HG02642 (cell line): Measurements from ENCODE around the gene TJP1.

ENCODE experiments used
- ATAC-seq: cut with Tn5 transposase; IDR thresholded peaks from one replicate; pipeline ENCODE4 v1.9.1; 2021; ENCODE audit warnings: mild to moderate bottlenecking; ENCODE audit not compliant: unreplicated experiment, poor library complexity

The TJP1 gene

DNA sequence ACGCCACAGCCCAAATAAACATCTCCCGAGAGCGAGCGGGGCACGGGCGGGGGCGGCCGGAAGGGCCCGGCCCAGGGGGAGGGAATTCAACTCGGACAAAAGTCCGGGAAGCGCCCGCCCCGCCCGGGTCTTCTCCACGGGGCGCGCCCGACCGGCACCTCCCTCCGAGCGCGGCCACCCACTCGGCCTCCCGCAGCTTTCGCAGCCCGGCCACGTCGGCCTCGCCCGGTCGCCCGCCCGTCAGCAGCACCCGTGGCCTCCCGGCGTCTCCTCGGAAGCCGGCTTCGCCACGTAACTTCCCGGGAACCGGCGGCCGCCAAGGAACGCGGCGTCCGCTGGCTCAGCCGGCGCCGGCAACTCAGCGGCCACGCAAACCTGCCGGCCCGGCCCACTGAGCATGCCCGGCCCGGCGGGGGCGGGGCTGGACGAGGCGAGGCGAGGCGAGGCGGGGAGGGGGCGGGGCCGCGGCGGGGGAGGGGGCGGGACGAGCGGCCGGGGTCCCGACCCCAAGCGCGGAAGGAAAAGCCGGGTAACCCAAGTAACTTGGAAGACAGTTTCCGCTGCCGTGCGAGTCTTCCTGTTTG is at the start of gene TJP1:
Gene TJP1 (minus strand): TSS at position 369 of the 584 bp plus-strand sequence. CDS start 440 bp downstream, outside the sequence.
- ATAC-seq, result peak; percentile 10

DNA sequence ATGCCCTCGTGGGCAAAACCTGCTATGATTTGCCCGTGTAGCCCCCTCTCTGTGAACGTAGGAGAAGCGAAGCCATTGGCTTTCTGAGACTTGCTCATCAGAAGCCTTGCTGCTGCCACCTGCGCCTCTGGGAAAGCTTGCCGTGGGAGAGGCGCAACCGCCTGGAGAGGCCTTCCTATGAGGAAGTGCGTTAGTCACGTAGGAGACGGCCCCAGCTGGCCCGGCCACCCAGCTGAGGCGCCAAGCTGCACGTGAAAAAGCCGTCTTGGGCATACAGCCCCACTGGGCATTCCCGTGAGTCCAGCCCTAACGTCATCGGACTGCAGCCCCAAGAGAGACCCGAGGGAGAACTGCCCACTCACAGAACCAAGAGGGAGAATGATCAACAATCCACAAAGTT is 49.1 kb upstream of the TJP1 start:
- no peak for ATAC-seq

DNA sequence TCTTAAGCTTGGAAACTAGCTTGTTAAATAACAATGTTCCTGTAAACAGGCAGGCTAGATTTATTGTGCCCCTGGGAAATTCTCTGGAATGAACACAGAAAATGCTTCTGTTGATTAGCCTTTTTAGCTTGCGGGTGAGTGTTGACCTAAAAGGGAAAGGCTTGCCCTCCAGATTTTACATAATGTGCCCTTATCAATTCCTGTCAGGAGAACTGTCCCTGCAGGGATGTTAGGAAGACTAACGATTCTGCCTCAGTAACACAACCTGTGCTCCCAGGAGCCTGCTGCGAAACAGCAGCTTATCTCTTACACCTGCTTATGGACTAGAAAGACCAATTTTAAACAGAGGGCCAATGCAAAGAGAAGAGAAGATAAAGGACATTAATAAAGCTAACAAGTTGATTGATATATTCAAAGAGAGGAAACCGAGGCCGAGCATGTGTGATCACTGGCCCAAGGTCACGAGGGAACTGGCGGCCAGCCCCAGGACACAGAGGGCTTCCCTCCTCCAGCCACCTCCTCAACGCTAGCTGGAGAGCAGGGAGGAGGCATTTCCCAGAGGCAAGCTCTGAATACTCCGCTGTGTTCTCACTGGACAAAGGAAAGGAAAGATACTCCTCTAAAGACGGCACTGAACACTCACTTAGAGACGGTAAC is 48.4 kb upstream of the TJP1 start:
- no peak for ATAC-seq

DNA sequence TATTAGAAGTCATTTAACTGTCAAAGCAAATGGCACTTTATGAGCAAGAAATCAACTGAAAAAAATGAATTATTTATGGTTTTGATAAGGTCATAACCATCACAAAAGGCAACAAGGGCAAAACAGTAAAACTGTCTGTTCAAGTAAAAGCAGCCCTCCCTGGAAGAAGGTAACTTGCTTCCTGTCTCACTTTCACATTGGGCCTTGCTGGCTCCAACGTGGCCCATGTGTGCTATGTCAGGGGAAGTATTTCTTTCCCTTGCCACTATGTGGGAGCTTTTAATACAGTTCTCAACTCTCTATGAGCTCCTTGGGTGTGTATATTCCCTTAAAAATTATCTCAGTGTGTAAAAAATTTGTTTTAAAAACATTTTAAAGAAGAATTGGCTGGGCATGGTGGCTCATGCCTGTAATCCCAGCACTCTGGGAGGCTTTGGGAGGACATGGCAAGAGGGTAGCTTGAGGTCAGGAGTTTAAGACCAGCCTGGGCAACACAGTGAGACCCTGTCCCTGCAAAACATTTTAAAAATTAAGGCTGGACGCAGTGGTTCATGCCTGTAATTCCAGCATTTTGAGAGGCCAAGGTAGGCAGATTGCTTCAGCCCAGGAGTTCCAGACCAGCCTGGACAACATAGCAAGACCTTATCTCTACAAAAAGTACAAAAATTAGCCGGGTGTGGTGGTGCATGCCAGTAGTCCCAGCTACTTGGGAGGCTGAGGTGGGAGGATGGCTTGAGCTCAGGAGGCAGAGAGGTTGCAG is 45.2 kb upstream of the TJP1 start:
- no peak for ATAC-seq

DNA sequence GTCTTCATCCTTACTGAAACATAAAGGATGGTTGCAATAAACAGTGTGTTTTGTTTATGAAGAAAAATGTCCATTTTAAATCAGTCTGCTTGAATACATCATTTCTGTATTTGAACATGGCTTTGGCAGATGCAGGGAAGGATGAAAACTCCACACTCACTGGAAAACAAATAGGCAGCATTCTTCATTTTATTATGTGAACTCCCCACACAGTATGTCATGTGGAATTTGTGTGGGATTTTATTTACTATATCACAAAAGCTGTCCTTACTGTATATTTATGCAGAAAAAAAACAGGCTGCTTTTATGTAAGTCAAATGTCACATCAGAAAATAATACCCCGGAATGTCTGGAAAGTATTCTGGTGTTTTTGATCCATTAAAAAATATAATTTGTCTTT is 44.1 kb upstream of the TJP1 start:
- ATAC-seq, result no peak

DNA sequence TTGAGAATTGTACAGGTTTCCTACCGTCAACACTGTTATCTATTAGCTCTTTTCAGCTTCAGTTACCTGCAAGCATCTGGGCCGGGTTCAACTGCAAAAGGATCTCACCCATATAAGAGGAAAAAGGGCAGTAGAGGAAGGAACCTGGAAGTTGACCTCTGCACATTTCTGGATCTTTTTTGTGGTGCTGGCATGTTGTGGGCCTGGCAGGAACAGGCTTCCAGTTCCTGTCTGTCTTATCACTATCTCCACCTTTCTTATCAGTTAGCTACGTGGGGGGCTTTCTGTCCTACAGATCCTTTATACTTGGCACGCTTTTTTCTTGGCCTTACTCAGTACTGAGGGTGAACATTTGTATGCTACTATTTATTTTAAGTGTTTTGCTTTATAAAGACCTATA is 42.2 kb upstream of the TJP1 start:
- ATAC-seq, result no peak

DNA sequence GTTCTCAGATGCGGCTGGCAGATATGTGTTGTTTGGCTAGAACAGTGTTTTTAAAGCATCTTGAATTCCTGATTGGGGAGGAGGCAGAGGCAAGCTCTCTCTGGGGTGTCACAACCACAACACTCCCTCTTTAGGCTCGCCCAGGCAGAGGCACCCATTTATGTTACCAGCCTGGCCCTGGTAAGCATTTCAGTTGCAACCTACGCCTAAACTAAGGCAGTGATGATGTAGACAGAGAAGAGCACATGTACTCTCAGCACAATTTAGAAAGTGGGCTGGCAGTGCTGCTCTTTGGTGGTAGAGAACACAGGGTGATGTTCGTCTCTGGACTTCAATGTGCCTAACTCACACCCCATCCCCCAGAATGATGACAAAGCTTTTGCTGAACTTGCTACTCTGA is 41.2 kb upstream of the TJP1 start:
- no peak for ATAC-seq

DNA sequence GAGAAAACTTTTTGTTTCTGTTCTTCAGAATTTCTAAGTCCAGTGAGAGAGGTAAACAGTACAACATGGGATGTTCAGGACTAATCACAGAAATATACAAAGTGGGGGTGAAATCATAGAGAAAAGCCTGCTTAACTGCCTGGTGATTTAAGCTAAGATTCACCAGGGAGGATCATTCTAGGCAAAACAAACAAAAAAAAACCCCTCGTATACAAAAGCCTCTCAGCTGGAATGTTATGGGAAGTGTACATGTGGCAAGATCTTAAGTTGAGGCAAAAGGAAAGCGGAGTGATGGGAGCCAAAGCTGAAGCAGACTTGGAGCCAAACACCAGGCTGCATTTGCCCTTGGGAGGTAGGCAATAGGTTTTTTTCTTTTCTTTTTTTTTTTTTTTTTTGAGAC is 40.0 kb upstream of the TJP1 start:
- no peak for ATAC-seq

DNA sequence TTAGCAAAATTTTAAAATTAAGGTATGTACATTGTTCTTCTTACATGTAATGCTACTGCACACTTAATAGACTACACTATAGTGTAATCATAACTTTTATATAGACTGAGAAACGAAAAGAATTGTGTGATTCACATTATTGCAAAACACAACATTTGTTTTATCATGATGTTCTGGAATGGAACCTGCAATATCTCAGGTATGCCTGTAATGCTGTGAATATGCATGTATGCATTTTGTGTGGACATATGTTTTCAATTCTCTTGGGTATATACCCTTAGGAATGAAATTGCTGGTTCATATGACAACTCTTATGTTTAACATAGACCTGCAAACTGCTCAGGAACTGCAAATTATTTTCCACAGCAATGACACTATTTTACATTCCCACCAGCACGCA is 38.6 kb upstream of the TJP1 start:
- ATAC-seq, result no peak

DNA sequence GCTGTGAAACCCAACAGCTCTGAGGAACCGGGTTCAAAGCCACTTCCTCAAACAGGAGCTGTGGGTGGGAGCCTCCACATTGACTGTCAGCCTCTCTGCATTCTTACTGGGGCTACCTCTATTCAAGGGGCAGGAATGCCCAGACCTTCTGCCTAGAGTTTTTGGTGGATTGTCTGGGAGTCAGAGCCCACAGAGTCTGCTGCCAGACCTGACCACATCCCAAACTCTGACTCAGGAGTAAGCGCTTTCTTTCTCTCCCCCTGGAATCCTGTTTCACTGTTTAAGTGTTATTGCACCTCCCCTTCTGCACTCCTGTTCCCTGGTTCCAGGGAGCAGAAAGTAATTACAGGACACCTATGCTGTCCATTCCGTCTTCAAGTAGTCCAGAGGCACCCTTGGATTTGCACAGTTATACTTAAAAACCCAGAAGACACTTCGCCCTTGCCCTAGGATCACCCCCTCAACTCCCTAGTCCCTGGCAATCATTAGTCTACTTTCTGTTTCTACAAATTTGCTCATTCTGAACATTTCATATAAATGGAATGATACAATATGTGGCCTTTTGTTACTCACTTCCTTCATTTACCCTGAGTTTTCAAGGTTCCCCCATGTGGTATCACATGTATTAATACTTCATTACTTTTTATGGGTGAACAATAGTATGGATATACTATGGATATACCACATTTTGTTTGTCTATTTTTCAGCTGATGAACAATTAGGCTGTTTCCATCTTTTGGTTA is 37.9 kb upstream of the TJP1 start:
- ATAC-seq, result no peak

DNA sequence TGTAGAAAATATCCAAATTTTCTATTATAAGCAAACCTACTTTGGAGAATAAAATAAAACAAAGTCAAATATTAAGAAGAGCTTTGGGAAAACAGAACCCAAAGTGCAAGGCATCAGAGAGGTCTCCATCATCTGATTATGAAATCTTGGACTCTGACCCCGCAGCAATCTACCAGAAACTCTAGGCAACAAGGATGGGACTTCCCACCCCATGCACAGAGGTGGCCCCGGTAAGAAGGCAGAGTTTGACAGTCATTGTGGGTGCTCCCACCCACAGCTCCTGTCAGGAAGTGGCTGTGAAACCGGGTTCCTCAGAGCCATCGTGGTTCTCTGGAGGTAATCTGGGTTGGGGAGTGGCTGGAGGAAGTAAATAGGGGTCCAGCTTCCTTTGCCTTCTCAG is 37.0 kb upstream of the TJP1 start:
- no peak for ATAC-seq

DNA sequence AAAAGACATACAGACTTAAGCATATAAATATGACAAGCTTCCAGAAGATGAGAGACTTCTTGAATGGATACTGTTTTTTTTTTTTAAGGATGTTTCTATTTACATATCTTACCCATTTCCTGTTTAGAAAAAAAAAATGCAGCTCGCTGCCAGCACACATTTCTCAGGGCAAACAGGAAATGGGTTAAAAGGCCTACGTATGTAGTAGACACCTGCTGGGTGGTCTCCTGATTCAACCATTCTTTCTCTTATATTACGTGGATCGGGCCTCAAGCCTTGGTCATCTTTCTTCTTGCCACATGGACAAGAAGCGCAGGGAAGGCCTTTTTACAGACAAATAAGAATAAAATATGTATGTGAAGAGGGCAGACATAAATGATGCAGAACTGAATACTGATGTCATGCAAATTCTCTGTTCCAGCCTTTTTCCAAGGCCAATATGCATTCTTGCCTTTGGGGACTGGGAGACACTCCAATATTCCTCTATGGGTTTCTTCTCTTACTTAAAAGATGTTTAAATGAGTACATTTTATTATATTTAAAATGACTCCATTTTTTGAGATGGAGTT is 35.0 kb upstream of the TJP1 start:
- no peak for ATAC-seq

DNA sequence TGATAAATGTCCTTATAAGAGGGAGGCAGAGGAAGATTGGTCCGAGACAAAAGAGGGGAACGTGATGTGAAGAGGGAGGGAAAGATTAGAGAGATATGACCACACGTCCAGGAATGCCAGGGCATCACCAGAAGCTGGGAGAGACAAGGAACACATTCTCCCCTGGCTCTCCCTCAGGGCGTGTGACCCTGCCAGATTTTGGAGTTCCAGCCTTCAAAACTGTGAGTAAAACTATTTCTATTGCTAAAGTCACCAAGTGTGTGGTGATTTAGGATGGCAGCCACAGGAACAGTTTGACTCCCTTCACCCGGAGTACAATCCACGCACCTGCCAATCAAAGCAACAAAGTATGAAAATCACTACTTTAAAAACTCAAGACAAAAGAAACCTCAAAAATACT is 32.1 kb upstream of the TJP1 start:
- ATAC-seq, result no peak

DNA sequence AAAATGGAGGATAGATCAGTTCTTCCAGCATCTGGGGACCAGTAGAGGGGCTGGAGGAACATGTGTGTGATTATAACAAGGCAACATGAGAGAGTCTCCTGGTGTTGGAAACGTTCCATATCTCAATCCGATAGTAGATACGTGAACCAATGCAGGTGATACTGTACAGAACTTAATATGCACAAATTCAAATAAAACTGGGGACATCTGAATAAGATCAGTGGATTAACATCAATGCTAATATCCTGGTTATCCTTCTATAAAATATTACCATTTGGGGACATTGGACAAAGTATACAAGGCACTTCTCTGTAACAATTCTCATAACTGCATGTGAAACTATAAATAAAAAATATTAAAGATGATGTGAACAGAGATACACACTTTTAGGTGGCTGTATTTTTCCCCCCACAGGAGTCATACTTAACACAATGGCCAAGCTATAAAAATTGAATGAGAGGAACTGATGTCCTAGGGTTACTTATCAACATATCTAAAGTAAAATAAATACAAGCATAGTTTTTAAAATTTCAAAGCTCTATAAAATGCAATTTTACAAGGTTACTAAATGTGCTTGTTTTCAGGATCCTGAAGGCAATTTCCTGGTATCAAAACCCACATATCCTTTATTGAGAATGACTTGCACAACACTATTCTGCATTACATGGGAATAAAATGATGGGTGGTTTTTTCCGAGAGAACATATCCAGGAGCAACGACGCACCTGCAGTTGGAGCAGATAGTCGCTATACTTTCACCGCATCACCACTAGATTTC is 31.1 kb upstream of the TJP1 start:
- no peak for ATAC-seq

DNA sequence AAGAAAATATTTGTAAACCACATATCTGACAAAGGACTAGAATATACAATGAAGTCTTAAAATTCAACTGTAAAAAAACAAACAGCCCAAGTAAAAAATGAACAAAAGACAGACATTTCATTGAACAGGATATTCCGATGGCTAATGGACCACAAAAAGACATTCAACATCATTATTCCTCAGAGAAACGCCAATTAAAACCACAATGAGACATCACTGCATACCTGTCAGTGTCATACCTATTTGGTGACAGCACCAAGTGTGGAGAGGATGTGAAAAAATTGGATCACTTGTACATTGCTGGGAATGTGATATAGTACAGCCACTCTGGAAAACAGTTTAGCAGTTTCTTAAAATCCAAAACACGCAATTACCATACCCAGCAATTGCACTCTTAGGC is 29.9 kb upstream of the TJP1 start:
- ATAC-seq, result no peak

DNA sequence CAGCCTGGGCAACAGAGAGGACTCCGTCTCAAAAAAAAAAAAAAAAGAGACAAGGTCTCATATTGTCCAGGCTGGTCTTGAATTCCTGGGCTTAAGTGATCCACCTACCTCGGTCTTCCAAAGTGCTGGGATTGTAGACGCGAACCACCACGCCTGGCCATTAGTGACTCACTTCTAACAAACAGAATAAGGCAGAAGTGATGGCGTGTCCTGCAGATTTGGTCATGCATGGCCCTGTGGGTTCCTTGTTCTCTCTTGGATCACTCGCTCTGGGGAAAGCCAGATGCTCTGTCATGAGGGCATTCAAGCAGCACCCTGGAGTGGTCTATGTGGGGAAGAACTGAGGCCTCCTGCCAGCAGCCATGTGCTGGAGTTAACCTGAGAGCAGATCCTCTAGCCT is 27.4 kb upstream of the TJP1 start:
- ATAC-seq, result no peak

DNA sequence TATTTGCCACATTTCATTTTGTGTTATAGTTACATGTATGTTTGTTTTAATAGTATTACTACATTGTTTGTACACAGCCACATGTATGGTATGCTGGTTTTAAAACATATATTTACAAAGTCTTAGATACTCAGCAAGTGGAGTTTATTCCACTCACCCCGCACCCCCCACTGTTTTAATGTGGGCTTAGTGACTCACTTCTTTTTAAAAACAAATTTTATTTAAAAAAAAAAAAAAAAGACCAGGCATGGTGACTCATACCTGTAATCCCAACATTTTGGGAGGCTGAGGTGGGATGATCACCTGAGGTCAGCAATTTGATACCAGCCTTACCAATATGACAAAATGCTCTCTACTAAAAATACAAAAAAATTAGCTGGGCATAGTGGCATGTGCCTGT is 26.9 kb upstream of the TJP1 start:
- no peak for ATAC-seq

DNA sequence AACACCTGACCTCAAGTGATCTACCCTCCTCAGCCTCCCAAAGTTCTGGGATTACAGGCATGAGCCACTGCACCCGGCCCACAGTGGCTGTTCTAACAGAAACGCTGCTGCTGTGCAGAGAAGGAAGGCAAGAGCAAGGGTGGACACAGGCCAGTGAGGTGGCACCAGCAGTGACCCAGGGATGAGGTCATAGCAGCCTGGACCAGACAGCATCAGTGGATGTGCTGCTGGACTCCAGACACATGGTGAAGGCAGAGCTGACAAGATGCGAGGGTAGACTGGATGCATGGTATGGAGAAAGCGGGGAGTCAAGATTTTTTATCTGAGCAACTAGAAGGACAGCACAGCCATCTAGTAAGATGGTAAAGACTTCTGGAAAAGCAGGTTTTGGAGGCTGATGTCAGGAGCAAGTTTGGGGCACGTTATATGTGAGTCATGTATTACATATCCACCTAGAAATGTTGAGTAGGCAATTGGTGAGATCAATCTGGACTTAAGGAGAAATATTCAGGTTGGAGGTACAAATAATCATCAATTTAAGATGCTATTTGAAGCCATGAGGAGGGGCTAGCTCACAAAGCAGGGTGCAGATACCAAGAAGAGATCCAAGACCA is 22.1 kb upstream of the TJP1 start:
- ATAC-seq, result no peak

DNA sequence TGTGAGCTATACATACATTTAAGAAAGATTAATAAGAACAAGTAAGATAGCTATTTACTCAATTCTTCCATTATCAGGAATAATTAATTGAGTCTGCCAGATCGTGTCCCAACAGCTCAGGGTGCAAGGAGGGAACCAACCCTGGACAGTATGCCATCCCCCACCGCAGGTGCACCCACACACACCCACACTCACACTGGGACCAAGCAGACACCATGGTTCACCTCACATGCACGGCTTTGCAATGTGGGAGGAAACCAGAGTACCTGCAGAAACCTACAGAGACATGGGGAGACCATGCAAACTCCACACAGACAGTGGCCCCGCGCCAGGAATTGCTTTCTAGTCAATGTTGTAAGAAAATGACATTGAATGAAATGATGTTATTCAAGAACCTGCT is 20.0 kb upstream of the TJP1 start:
- no peak for ATAC-seq

DNA sequence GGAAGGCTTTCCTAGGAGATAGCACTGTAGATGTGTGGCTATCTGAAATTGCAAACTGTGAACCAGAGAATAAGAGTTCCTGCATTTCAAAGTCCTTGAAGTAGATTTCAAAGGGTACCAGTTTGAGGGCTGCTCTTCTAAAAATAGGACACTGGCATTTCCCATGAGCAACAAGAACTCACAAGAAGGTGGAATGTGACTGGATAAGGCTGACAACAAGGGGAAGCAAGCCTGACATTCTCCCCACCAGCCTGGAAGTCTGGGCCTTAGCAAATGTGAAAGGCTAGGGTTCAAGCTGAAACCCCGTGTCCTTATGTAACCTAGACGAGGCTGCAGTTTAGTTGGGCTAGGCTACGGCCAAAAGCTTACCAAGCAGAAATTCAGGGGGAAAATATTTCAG is 18.7 kb upstream of the TJP1 start:
- ATAC-seq, result no peak
